ENCODE data around the gene ANAPC15.

Gene ANAPC15

DNA sequence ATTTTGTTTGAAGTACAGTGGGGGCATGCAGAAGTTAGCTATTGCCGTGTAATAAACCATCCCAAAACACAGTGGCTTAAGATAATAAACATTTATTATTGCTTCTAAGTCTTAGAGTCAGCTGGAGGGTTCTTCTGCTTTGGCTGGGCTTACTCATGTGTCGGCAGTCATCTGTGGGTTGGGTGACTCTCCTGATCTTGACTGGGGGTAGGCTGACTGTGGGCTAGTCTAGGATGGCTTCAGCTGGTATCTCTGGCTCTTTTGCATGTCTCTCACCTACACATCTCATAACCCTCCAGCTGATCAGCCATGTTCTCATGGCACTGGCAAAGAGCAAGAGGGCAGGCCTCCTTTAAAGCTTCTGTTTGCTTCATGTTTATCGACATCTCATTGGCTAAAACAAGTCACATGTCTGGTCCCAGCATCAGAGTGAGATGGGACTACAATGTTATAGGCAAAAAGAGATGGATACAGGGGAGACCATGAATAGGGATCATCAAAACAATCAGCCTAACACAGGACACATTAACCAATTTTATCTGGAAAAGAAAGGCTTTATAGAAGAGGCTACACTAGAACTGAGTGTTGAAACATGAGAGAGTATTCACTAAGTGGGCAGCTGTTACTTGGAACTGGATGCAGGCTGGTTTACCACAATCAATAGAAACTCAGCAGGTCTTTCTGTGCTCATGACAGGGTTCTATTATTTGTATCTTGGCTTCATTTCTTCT lies 26.7 kb downstream of the ANAPC15 start:
- no peak for DNase-seq (ENCODE audit: low read depth in 2 of 2, low spot score in 1 of 2)

DNA sequence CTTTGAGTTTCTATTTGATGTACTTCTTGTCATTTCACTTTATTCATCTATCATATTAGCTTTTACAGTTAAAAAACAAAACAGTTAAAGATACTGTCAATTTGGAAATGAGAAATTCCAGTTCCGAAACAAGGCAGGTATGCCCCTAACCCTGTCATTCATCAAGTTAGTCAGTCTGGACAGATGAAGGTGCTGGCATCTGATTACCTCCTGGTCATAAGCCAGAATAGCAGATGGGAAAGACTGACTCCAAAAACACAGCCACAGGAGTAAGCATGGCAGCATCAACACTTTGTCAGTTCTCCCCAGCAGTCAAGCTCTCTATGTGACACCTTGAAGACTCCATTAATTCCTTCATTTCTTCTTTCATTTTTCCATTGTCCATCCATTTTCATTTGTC lies 27.5 kb downstream of the ANAPC15 start:
- DNase-seq (ENCODE audit: low read depth in 2 of 2, low spot score in 1 of 2) = no peak

DNA sequence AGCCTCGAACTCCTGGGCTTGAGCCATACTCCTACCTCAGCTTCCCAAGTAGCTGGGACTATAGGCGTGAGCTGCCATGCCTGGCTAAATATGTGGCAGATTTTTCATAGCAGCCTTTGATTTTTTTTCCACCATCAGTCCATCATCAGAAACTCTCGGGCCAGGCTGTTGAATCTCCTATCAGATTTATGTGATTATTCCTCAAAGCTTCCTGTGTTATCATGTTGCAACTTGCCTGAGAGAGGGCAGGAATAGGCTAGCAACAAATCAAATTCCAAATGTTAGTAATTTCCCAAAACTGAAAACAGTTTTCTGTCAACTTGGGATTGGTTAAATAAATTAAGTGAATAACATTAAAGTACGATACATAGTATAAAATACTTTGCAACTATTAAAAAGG lies 28.4 kb downstream of the ANAPC15 start:
- no peak for DNase-seq (ENCODE audit: low read depth in 2 of 2, low spot score in 1 of 2)

DNA sequence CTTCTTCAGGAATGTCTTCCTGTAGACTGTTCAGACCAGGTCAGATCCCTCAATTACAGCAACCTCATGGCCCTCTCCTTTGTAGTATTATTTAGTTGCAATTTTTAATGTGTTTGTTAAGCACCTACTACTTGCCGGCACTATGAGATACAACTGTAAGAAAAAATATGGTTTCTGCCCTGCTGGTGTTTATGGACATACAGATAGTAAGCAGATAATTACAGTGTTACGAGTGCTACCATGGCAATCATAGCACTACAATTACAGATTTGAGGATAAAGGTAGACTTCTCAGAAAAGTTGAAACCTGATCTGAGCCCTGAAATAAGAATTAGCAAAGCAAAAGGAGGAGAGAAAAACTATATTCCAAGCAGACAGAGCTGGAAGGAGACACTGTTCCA lies 29.1 kb downstream of the ANAPC15 start:
- no peak for DNase-seq (ENCODE audit: low read depth in 2 of 2, low spot score in 1 of 2)

DNA sequence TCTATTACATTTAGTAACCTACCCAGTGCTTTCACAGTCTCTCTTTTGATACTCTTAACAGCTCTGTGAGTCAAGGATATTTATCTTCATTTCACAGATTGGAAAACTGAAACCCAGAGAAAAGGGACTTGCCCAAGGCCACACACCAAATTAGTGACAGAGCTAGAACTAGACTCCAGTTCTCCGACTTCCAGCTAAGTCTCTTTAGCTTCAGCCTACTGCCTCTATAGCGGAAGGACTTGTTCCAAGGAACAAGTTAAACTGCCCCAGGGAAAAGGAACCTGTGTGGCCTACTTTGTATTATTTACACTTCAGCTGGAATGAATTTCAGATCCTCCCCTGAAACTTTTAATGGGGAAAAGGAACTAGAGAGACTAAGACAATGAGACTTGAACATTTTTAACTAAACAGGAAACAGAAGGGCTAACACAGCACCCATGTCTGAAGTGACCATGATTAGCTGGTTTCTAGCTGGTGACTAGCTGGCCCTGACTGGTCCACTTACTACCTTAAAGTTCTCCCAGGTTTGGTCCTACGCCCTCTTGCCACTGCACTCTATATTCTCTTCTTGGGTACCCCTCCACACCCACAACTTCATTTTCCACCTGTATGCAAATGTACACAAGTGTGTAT lies 30.6 kb downstream of the ANAPC15 start:
- DNase-seq (ENCODE audit: low read depth in 2 of 2, low spot score in 1 of 2) = no peak

DNA sequence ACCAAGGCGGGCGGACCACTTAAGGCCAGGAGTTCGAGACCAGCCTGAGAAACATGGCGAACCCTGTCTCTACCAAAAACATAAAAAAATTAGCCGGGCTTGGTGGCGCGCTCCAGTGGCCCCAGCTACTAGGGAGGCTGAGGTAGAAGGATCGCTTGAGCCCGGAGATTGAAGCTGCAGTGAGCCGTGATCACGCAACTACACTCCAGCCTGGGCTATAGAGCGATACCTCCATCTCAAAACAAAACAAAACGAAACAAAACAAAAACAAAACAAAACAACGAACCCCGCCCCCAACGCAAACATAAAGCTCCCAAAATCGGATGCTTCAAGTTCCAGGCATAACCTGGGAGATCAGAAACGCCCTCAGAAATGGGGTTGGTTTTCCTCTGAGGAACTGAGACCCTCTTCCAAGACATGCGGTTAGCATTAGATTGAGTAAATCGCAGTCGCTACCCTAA lies 31.3 kb downstream of the ANAPC15 start:
- DNase-seq (ENCODE audit: low read depth in 2 of 2, low spot score in 1 of 2) = no peak

DNA sequence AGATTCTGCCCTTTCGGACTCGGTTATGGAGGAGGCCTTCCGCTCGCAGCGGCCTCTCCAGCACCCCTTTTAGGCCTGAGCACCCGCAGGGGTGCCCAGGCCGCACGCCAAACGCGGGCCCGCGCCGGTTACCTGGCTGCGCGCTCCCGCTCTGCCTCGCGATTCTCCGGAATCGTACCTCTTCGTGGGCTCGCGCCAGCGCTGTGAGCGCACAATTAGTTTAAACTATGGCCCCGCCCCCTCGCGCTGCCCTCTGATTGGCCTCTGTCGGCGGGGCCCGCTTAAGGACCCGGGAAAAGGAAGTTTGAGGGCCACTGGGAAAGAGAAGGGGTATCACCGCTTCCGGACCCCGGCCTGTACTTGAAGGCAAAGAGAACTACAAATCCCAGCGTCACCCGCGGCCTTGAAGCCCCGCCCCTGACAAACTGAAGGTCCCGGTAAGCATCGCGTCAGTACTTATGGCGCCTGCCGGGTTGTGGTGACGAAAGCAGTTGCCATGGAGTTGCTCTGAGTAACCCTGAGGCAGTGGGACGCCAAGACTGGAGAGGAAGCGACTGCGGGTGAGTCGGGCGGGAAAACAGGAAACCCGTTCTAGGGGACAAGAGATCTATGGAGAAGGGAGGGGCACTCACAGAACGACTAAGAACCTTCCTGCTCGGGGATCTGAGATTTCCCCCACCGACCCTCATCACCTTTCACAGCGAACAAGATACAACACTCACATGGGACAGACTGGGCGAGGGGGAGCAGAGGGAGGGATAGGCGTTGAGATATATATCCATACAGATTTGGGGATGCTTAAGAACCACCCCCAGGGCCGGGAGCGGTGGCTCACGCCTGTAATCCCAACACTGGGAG lies 31.9 kb downstream of the ANAPC15 start, which contains the start of the genes LRRC51 and NUMA1:
TSS of gene LRRC51 (plus strand) at position 525 of the 858 bp plus-strand sequence. CDS start 8,234 bp downstream, outside the sequence.
TSS of gene NUMA1 (minus strand) at position 217 of the 858 bp plus-strand sequence. CDS start 44,599 bp downstream, outside the sequence.
- DNase-seq (ENCODE audit: low read depth in 2 of 2, low spot score in 1 of 2) = peak; percentile 98 to 99

DNA sequence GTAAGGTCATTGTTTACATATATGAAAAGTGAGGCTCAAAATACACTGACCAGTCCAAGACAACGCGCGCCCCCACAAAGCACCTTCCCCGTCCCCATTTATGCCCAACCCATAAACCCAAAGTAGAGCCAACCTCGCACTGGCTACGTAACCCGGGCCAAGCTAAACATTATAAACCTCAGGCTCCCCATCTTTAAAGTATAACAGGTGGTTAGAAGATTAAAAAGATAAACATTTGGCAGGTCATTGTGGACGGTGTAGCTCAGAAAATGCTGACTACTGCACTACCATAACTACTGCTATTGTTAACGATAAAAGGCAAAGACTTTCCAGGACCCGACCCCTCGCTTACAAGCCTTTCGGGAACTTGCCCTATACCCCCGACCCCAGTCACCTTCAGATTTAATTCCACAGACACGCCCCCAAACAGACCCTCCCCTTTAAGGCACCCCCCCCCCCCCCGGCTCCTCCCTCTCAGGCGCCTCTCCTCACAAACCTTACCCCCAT lies 32.6 kb downstream of the ANAPC15 start:
- DNase-seq (ENCODE audit: low read depth in 2 of 2, low spot score in 1 of 2) = no peak

DNA sequence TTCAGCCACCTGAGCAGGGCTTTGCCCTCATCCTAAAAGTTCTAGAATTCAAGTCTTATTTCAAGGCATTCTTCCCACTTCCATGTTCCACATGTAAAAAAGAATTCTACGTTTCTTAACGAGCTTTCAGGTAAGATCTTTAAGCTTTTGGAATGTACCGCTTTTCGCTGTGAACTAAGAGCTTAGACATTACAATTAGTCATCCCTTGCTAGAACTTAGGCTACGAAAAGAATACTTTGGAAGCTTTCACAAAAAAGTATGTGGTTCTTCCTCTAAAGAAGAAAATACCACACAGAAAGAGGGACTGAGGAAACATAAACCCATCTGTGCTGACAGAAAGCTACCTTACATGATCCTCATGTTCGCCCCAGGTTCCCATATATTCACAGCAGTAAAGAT lies 34.0 kb downstream of the ANAPC15 start:
- DNase-seq (ENCODE audit: low read depth in 2 of 2, low spot score in 1 of 2) = no peak

DNA sequence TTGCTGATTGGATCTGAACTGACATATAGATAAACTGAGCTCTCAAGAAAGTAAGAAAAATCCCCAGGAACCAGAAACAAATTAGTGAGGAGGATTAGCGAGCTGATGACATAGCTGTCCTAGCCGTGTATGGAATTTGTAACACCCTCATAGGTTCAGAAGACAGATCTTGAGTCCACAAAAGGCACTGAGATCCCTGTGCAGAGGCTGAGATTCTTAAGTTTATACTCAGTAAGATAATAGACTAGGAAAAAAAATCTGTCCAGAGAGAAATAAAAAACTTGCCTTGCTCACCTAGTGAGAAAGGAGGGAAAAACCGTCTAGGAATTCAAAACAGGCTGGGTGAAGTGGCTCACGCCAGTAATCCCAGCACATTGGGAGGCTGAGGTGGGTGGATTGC lies 36.7 kb downstream of the ANAPC15 start:
- no peak for DNase-seq (ENCODE audit: low read depth in 2 of 2, low spot score in 1 of 2)

DNA sequence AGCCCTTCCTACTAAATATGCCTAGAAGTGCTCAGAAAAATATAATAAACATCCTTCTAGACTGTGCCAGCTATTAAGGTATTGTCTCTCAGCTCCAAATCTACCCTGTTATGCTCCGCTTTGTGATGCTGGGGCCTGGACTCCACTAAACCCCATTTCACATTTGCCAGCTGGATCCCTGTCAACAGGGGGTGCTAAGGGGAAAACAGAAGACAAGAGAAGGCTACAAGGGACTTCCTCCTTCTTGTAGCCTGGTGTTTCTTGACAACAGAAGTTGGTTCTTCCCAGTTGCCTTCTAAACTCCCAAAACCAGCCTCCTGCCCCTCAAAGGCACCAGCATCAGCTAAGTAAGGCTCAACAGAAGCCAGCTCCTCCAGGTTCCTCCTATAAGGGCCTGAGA lies 37.4 kb downstream of the ANAPC15 start:
- no peak for DNase-seq (ENCODE audit: low read depth in 2 of 2, low spot score in 1 of 2)

DNA sequence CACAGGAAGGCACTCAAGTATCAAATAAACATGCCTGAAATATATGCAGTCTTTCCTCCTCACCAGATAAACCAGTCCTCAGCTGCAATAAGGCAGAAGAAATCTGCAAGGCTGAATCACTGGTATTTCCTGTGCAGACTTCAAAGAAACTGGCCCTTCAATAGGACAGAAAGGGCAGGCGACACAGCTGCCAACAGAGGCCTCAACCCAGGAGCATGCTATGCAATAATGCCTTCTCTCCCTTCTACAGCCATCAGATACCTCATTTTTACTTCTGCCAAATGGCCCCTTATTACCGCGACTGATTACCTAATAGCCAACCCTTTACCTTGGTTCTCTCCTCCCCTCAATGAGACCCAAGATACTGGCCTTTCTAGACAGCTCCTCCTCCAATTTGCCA lies 40.1 kb downstream of the ANAPC15 start:
- DNase-seq (ENCODE audit: low read depth in 2 of 2, low spot score in 1 of 2) = no peak

DNA sequence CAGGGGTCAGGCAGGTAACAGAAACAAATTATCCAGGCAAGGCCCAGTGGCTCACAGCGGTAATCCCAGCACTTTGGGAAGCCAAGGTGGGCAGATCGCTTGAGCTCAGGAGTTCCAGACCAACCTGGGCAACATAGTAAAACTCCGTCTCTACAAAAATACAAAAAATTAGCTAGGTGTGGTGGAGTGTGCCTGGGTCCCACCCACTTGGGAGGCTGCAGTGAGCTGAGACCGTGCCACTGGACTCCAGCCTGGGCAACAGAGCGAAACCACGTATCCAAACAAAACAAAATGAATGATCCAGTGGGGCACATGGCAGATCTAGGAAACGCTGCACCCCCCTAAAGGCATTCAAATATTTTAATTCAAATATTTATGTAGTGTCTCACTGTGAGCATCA lies 42.0 kb downstream of the ANAPC15 start:
- no peak for DNase-seq (ENCODE audit: low read depth in 2 of 2, low spot score in 1 of 2)

DNA sequence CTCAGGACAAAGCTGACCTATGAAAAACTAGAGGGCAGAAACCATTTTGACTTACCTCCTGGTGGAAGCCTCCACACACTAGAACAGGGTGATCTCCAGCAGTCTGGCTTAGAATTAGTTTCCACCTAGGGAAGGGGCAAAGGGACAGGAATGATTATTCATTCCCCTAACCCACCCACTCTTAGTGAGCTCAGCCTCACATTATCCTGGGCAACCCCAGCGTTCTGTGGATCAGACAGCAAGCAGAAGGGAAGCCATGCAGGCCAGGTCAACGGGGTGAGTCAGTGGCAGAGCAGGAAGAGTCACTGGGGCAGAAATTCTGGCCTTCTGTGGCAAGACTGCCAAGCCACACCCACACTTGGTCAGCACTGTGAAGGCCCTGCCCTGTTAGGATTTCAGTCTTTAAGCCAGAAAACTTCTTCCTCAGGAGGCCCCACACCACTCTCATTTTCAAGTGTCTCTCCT lies 42.7 kb downstream of the ANAPC15 start:
- DNase-seq (ENCODE audit: low read depth in 2 of 2, low spot score in 1 of 2) = no peak

DNA sequence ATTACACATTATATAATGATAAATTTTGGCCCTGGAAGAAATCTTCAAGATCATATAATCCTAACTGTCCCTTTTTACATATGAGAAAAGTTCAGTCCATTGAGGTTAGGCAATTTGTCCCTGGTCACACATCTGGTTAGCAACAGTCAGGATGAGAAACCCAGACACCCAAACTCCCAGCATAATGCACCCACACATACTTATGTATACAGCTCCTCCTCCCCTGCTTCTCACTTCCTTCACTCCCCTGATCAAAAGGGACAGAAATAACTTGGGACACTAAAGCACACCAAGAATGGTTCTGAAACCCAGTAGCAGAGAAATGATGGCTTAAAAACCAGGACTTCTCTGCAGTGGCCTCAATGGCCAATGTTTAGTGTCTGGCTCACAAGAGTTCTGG lies 43.3 kb downstream of the ANAPC15 start:
- DNase-seq (ENCODE audit: low read depth in 2 of 2, low spot score in 1 of 2) = no peak

DNA sequence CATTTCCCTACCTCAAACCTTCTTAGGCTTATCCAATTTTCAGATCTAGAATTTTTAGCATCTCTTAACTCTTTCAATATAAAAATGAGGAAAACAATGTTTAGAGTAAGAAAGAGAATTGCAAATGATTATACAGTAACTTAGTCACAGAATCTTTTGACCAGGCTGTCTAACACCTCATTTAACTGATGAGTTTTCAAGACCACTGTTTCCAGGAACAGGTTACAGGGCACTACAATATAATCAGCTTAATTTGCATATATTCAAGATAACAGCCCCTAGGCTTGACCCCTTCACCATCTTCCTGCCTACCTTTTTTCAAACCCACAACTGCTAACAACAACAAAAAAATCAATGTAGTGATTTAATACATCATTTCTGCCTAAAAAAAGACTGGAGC lies 44.8 kb downstream of the ANAPC15 start:
- DNase-seq (ENCODE audit: low read depth in 2 of 2, low spot score in 1 of 2) = no peak

DNA sequence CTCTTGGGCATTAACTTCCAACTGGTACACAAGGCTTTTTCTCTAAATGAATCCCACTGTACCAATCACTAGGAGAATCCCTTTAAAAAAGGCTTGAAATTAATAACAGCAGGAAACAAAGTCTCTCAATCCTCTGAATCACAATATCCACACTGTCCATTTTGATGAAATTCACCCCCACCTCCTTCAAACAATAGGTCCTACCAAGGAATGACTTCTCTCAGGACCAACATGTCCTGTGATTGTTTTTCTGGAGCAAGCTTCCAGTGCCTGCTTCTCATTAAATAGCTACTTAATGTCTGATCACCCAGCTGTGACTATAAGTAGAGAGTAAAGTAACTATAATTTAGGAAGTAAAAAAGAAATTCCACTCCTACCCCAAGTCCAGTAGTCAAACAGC lies 45.2 kb downstream of the ANAPC15 start:
- DNase-seq (ENCODE audit: low read depth in 2 of 2, low spot score in 1 of 2) = no peak

DNA sequence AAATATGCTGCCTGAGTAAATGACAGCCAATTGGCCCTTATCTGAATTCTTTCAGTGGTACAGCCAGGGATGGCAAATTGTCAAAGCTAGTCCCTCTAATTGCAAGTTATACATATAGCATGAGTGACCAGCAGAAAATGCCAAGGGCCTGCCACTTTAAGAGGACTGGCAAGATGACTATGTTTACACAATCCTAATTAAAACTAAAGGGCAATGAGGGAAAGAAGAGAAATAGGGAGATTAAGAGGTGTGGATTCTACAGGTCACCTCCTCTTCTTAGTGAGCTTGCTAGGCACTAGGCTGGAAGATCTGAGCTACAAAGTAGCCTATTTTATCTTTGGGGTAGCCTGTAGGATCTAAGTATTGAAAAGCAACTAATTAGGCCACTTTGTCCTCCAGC lies 45.6 kb downstream of the ANAPC15 start:
- DNase-seq (ENCODE audit: low read depth in 2 of 2, low spot score in 1 of 2) = no peak

DNA sequence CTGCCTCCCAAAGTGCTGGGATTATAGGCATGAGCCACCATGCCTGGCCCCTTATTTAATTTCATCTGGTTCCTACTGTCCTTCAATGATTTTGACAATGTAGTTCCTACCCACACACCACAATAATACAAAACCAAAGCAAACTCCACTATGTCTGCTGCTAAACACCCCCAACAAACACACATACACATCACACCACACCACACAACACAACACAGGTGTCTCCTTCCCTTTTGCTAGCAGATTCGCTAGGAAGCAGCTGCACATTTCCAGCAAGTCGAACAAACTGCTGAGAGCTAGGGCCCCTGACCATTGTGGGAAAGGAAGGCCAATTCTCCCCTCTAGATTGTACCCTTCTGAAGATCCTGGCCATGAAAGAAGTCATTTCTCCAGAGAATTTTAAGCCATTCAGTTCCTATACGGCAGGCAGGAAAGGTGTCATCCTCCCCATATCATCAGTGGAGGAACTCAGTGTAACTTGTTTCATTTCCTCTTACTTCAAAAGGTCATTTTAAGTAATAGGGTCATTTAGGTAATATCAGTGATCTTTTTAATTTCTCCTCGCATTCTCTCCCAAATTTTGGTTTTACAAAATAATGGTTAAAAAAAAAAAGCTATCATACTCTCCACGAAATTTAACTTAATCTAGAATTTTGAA lies 50.6 kb downstream of the ANAPC15 start:
- no peak for DNase-seq (ENCODE audit: low read depth in 2 of 2, low spot score in 1 of 2)

Measured in stimulated activated CD8-positive, alpha-beta memory T cell treated with anti-CD3 and anti-CD28 coated beads, Interleukin-4, amount 100 ng/mL, for 4 hours (primary cell).